ENCODE results near the gene SKIDA1. TPM values are rescaled to one million over a fixed set of nuclear protein-coding genes. Genes with fewer than 3 reads are reported as not detected.

Gene SKIDA1
- total and polyA plus RNA-seq, 4 donors: 0.63 to 2.6 (median 1.6) TPM

- H3K9ac ChIP-seq (ENCODE audit: low read depth in 1 of 2, low read length in 2 of 2): no peak overlapping the region
- H3K4me3 ChIP-seq (ENCODE audit: low read depth in 1 of 3, low read length in 3 of 3): no peak overlapping the region
- TF ChIP-seq TAF1 (conservative IDR thresholded peaks at IDR 0.05) (no peak), FOXA1 (IDR thresholded peaks at IDR 0.05) (no peak), RAD21 (IDR thresholded peaks at IDR 0.05) (no peak), EGR1 (IDR thresholded peaks at IDR 0.05; ENCODE audit: low read depth in 2 of 2) (no peak), FOXA2 (IDR thresholded peaks at IDR 0.05) (no peak), HNF4G (IDR thresholded peaks at IDR 0.05) (no peak), HNF4A (conservative IDR thresholded peaks at IDR 0.05) (no peak), ZBTB33 (IDR thresholded peaks at IDR 0.05) (no peak)
- TF ChIP-seq, protein P1, sequence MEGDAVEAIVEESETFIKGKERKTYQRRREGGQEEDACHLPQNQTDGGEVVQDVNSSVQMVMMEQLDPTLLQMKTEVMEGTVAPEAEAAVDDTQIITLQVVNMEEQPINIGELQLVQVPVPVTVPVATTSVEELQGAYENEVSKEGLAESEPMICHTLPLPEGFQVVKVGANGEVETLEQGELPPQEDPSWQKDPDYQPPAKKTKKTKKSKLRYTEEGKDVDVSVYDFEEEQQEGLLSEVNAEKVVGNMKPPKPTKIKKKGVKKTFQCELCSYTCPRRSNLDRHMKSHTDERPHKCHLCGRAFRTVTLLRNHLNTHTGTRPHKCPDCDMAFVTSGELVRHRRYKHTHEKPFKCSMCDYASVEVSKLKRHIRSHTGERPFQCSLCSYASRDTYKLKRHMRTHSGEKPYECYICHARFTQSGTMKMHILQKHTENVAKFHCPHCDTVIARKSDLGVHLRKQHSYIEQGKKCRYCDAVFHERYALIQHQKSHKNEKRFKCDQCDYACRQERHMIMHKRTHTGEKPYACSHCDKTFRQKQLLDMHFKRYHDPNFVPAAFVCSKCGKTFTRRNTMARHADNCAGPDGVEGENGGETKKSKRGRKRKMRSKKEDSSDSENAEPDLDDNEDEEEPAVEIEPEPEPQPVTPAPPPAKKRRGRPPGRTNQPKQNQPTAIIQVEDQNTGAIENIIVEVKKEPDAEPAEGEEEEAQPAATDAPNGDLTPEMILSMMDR (IDR thresholded peaks at IDR 0.05; ENCODE audit: low read depth, low read length, missing input control): no peak
- TF ChIP-seq, protein P2, sequence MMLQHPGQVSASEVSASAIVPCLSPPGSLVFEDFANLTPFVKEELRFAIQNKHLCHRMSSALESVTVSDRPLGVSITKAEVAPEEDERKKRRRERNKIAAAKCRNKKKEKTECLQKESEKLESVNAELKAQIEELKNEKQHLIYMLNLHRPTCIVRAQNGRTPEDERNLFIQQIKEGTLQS (IDR thresholded peaks at IDR 0.05): no peak
- no peaks in the 10 kb centered on the region for H3K9me3 ChIP-seq (ENCODE audit: control insufficient read depth in 4 of 4, low read length in 3 of 4)
- no peaks in the 10 kb centered on the region for H3K27me3 ChIP-seq (ENCODE audit: control insufficient read depth in 4 of 4, insufficient read depth in 4 of 4, low read length in 3 of 4)
- DNase-seq (ENCODE audit: low spot score): no peak
- H3K36me3 ChIP-seq (ENCODE audit: control insufficient read depth in 4 of 4, insufficient read depth in 3 of 4, low read depth in 1 of 4, low read length in 3 of 4): no peaks in the 10 kb centered on the region
- no peak overlapping the region for H3K27ac ChIP-seq (ENCODE audit: low read depth in 1 of 2, low read length in 2 of 2)
- 83% methylated on average over 21 of the region's 21 CpGs for WGBS
- H3K4me1 ChIP-seq (ENCODE audit: control insufficient read depth in 4 of 4, insufficient read depth in 4 of 4, low read length in 3 of 4): peaks cover 14 to 86% (median 68%) of the 10 kb centered on the region in 4 donors
Measured at GRCh38 chr10:21507150-21507549, 18.3 kb downstream of the SKIDA1 start.

- Histone ChIP-seq H3K9ac (ENCODE audit: low read depth in 1 of 2, low read length in 2 of 2) (no peak overlapping the region), H3K36me3 (ENCODE audit: control insufficient read depth in 4 of 4, insufficient read depth in 3 of 4, low read depth in 1 of 4, low read length in 3 of 4) (no peaks in the 10 kb centered on the region), H3K27me3 (ENCODE audit: control insufficient read depth in 4 of 4, insufficient read depth in 4 of 4, low read length in 3 of 4) (no peaks in the 10 kb centered on the region), H3K4me3 (ENCODE audit: low read depth in 1 of 3, low read length in 3 of 3) (no peak overlapping the region), H3K4me1 (ENCODE audit: control insufficient read depth in 4 of 4, insufficient read depth in 4 of 4, low read length in 3 of 4) (peaks cover 14 to 84% (median 65%) of the 10 kb centered on the region in 4 donors), H3K27ac (ENCODE audit: low read depth in 1 of 2, low read length in 2 of 2) (peak overlapping the region; percentile 54 to 62), H3K9me3 (ENCODE audit: control insufficient read depth in 4 of 4, low read length in 3 of 4) (no peaks in the 10 kb centered on the region)
- WGBS: 52% methylated on average over 3 of the region's 3 CpGs
- TF ChIP-seq HNF4G (IDR thresholded peaks at IDR 0.05) (no peak), FOXA2 (IDR thresholded peaks at IDR 0.05) (no peak), RXRA (IDR thresholded peaks at IDR 0.05) (no peak), SP1 (IDR thresholded peaks at IDR 0.05) (no peak)
- TF ChIP-seq, protein P1 (IDR thresholded peaks at IDR 0.05; ENCODE audit: low read depth, low read length, missing input control): no peak
- TF ChIP-seq, protein P3, sequence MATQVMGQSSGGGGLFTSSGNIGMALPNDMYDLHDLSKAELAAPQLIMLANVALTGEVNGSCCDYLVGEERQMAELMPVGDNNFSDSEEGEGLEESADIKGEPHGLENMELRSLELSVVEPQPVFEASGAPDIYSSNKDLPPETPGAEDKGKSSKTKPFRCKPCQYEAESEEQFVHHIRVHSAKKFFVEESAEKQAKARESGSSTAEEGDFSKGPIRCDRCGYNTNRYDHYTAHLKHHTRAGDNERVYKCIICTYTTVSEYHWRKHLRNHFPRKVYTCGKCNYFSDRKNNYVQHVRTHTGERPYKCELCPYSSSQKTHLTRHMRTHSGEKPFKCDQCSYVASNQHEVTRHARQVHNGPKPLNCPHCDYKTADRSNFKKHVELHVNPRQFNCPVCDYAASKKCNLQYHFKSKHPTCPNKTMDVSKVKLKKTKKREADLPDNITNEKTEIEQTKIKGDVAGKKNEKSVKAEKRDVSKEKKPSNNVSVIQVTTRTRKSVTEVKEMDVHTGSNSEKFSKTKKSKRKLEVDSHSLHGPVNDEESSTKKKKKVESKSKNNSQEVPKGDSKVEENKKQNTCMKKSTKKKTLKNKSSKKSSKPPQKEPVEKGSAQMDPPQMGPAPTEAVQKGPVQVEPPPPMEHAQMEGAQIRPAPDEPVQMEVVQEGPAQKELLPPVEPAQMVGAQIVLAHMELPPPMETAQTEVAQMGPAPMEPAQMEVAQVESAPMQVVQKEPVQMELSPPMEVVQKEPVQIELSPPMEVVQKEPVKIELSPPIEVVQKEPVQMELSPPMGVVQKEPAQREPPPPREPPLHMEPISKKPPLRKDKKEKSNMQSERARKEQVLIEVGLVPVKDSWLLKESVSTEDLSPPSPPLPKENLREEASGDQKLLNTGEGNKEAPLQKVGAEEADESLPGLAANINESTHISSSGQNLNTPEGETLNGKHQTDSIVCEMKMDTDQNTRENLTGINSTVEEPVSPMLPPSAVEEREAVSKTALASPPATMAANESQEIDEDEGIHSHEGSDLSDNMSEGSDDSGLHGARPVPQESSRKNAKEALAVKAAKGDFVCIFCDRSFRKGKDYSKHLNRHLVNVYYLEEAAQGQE (IDR thresholded peaks at IDR 0.05): no peak
- DNase-seq (ENCODE audit: low spot score): no peak
Measured at GRCh38 chr10:21506351-21506750, 19.1 kb downstream of the SKIDA1 start.

All from liver (tissue), 9 donors.